Measurements from ENCODE around the gene MTMR10. TPM values are rescaled to one million over a fixed set of nuclear protein-coding genes. Genes with fewer than 3 reads are reported as not detected.

The MTMR10 gene
- total RNA-seq, 1 experiment from 2014 or later, result 19.5 TPM

GRCh38 chr15:30929064-30929669, 62.3 kb downstream of the MTMR10 start:
- POLR2A ChIA-PET, result no interaction called here

DNA sequence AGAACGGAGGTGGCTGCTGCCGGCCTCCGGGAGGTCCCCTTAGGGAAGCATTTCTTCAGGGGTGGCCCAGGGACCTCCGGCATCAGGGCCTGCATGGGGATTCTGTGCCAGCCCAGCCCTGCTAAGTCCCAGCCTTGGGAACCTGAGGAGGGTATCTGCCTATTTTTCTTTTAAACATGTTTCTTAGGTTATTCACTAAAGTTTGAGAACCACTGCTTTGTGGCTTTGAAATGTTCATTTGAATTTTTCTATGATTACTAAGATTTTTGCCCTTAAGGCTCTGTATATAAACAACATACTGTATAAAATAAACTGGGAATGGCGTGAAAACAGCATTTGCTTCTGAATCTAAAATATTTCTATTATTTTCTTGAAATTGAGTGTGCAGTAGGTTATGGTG, 63.4 kb downstream of the MTMR10 start:
- H3K4me3 ChIP-seq (ENCODE audit: low read depth in 2 of 2, low read length in 2 of 2), result no peak overlapping the region
- in situ Hi-C loops (cut with HindIII; ENCODE audit: low pct_unique_long_range_greater_than_20kb, low sequenced_read_pairs) (no loop called here), intact Hi-C loops (cut with micrococcal nuclease; ENCODE audit: unreplicated experiment) (no loop called here)
- H3K27me3 ChIP-seq (ENCODE audit: control insufficient read depth, insufficient read depth, low read length), result no peaks in the 10 kb centered on the region
- no peak for ATAC-seq
- no peak for TF ChIP-seq REST (IDR thresholded peaks at IDR 0.05; ENCODE audit: insufficient read depth in 1 of 2, low read depth in 2 of 2, low read length in 1 of 2)
- no peak for TF ChIP-seq POLR2AphosphoS5 (IDR thresholded peaks at IDR 0.05; ENCODE audit: low read depth, low read length)
- no peak for TF ChIP-seq TCF7L2 (IDR thresholded peaks at IDR 0.05; ENCODE audit: low read depth, low read length)
- TF ChIP-seq, protein P1, sequence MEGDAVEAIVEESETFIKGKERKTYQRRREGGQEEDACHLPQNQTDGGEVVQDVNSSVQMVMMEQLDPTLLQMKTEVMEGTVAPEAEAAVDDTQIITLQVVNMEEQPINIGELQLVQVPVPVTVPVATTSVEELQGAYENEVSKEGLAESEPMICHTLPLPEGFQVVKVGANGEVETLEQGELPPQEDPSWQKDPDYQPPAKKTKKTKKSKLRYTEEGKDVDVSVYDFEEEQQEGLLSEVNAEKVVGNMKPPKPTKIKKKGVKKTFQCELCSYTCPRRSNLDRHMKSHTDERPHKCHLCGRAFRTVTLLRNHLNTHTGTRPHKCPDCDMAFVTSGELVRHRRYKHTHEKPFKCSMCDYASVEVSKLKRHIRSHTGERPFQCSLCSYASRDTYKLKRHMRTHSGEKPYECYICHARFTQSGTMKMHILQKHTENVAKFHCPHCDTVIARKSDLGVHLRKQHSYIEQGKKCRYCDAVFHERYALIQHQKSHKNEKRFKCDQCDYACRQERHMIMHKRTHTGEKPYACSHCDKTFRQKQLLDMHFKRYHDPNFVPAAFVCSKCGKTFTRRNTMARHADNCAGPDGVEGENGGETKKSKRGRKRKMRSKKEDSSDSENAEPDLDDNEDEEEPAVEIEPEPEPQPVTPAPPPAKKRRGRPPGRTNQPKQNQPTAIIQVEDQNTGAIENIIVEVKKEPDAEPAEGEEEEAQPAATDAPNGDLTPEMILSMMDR (IDR thresholded peaks at IDR 0.05), result no peak
- TF ChIP-seq SIN3A (IDR thresholded peaks at IDR 0.05; ENCODE audit: borderline replicate concordance, insufficient read depth, low read depth, low read length), result no peak
- H3K4me1 ChIP-seq (ENCODE audit: control insufficient read depth, insufficient read depth, low read length), result no peaks in the 10 kb centered on the region
- BruUV-seq (replicated peaks), result no TSS peak
- ChIA-PET POLR2A (no interaction called here), CTCF (no interaction called here)
- no peaks in the 10 kb centered on the region for H3K9me3 ChIP-seq (ENCODE audit: control insufficient read depth, insufficient read depth, low read depth, low read length)
- no peak for DNase-seq (ENCODE audit: low read depth, low spot score)
- no peak overlapping the region for H3K27ac ChIP-seq (ENCODE audit: low read length)
- H3K36me3 ChIP-seq (ENCODE audit: control insufficient read depth, insufficient read depth, low read length), result no peaks in the 10 kb centered on the region; the same call in 1 of the 2 replicates

More at GRCh38 chr15:30929064-30929669, 62.3 kb downstream of the MTMR10 start:
- H3K27ac ChIP-seq (ENCODE audit: low read length), result no peak overlapping the region
- no peak overlapping the region for H3K4me3 ChIP-seq (ENCODE audit: low read depth in 2 of 2, low read length in 2 of 2)
- H3K9me3 ChIP-seq (ENCODE audit: control insufficient read depth, insufficient read depth, low read depth, low read length), result no peaks in the 10 kb centered on the region
- in situ Hi-C loops (cut with HindIII; ENCODE audit: low pct_unique_long_range_greater_than_20kb, low sequenced_read_pairs) (no loop called here), intact Hi-C loops (cut with micrococcal nuclease; ENCODE audit: unreplicated experiment) (no loop called here)
- CTCF ChIA-PET, result no interaction called here
- H3K27me3 ChIP-seq (ENCODE audit: control insufficient read depth, insufficient read depth, low read length), result no peaks in the 10 kb centered on the region
- TF ChIP-seq, protein P1 (IDR thresholded peaks at IDR 0.05), result no peak
- no peak for TF ChIP-seq TCF7L2 (IDR thresholded peaks at IDR 0.05; ENCODE audit: low read depth, low read length)
- no peak for ATAC-seq
- no peak for DNase-seq (ENCODE audit: low read depth, low spot score)
- no peaks in the 10 kb centered on the region for H3K4me1 ChIP-seq (ENCODE audit: control insufficient read depth, insufficient read depth, low read length)
- H3K36me3 ChIP-seq (ENCODE audit: control insufficient read depth, insufficient read depth, low read length), result no peaks in the 10 kb centered on the region; the same call in 1 of the 2 replicates
- no TSS peak for BruUV-seq (replicated peaks)

Measured in Panc1 (cell line).